ENCODE measurements around the gene GRAP2. TPM values are rescaled to one million over a fixed set of nuclear protein-coding genes. Genes with fewer than 3 reads are reported as not detected.

GRAP2 gene
- total RNA-seq, 1 donor from 2014 or later, result 12.3 TPM

- Histone ChIP-seq H3K9me3 (no peaks in the 10 kb centered on the region), H3K36me3 (no peaks in the 10 kb centered on the region), H3K27me3 (no peaks in the 10 kb centered on the region), H3K4me1 (no peaks in the 10 kb centered on the region), H3K4me3 (no peak overlapping the region), H3K27ac (no peak overlapping the region)
- no peak for DNase-seq (ENCODE audit: extremely low spot score in 2 of 2)
- TF ChIP-seq POLR2AphosphoS5 (IDR thresholded peaks at IDR 0.05; ENCODE audit: insufficient read depth in 1 of 2, low read depth in 1 of 2) (no peak), POLR2A (IDR thresholded peaks at IDR 0.05) (no peak), CTCF (IDR thresholded peaks at IDR 0.05) (no peak)
- intact Hi-C loops (cut with DNase I), result no loop called here
Observed at GRCh38 chr22:39937906-39938305, 37.0 kb downstream of the GRAP2 start.

GRCh38 chr22:39938509-39939111 is 37.7 kb downstream of the GRAP2 start:
- no peak for DNase-seq (ENCODE audit: extremely low spot score in 2 of 2)
- TF ChIP-seq POLR2A (IDR thresholded peaks at IDR 0.05) (no peak), POLR2AphosphoS5 (IDR thresholded peaks at IDR 0.05; ENCODE audit: insufficient read depth in 1 of 2, low read depth in 1 of 2) (no peak), CTCF (IDR thresholded peaks at IDR 0.05) (no peak)
- H3K27ac ChIP-seq, result no peak overlapping the region
- intact Hi-C loops (cut with DNase I), result no loop called here
- no peaks in the 10 kb centered on the region for H3K4me1 ChIP-seq
- no peaks in the 10 kb centered on the region for H3K36me3 ChIP-seq
- H3K4me3 ChIP-seq, result no peak overlapping the region
- no peaks in the 10 kb centered on the region for H3K27me3 ChIP-seq
- no peaks in the 10 kb centered on the region for H3K9me3 ChIP-seq

GRCh38 chr22:39939830-39940229 is 38.9 kb downstream of the GRAP2 start:
- TF ChIP-seq CTCF (IDR thresholded peaks at IDR 0.05) (no peak), POLR2AphosphoS5 (IDR thresholded peaks at IDR 0.05; ENCODE audit: insufficient read depth in 1 of 2, low read depth in 1 of 2) (no peak), POLR2A (IDR thresholded peaks at IDR 0.05) (no peak)
- no peak for DNase-seq (ENCODE audit: extremely low spot score in 2 of 2)

GRCh38 chr22:39940757-39941305 is 39.9 kb downstream of the GRAP2 start:
- intact Hi-C loops (cut with DNase I), result no loop called here
- Histone ChIP-seq H3K9me3 (no peaks in the 10 kb centered on the region), H3K4me1 (no peaks in the 10 kb centered on the region), H3K27me3 (no peaks in the 10 kb centered on the region), H3K4me3 (no peak overlapping the region), H3K27ac (no peak overlapping the region), H3K36me3 (no peaks in the 10 kb centered on the region)
- TF ChIP-seq POLR2AphosphoS5 (IDR thresholded peaks at IDR 0.05; ENCODE audit: insufficient read depth in 1 of 2, low read depth in 1 of 2) (no peak), POLR2A (IDR thresholded peaks at IDR 0.05) (no peak), CTCF (IDR thresholded peaks at IDR 0.05) (no peak)
- no peak for DNase-seq (ENCODE audit: extremely low spot score in 2 of 2)

More at GRCh38 chr22:39939830-39940229, 38.9 kb downstream of the GRAP2 start:
- intact Hi-C loops (cut with DNase I), result no loop called here
- H3K4me1 ChIP-seq, result no peaks in the 10 kb centered on the region
- no peaks in the 10 kb centered on the region for H3K27me3 ChIP-seq
- no peaks in the 10 kb centered on the region for H3K36me3 ChIP-seq
- no peaks in the 10 kb centered on the region for H3K9me3 ChIP-seq
- H3K27ac ChIP-seq, result no peak overlapping the region
- H3K4me3 ChIP-seq, result no peak overlapping the region

- TF ChIP-seq POLR2AphosphoS5 (IDR thresholded peaks at IDR 0.05; ENCODE audit: insufficient read depth in 1 of 2, low read depth in 1 of 2), result no peak
- TF ChIP-seq POLR2A (IDR thresholded peaks at IDR 0.05), result no peak
- no peak for TF ChIP-seq CTCF (IDR thresholded peaks at IDR 0.05)
- H3K4me3 ChIP-seq, result no peak overlapping the region
- no peak for DNase-seq (ENCODE audit: extremely low spot score in 2 of 2)
- no peak overlapping the region for H3K27ac ChIP-seq
- no peaks in the 10 kb centered on the region for H3K36me3 ChIP-seq
- H3K27me3 ChIP-seq, result no peaks in the 10 kb centered on the region
- no peaks in the 10 kb centered on the region for H3K9me3 ChIP-seq
- intact Hi-C loops (cut with DNase I), result no loop called here
- H3K4me1 ChIP-seq, result no peaks in the 10 kb centered on the region
Observed at GRCh38 chr22:39941601-39942000, 40.7 kb downstream of the GRAP2 start.

All from vagina (tissue), 2 donors.